ENCODE measurements around the gene SFN.

SFN gene

DNA sequence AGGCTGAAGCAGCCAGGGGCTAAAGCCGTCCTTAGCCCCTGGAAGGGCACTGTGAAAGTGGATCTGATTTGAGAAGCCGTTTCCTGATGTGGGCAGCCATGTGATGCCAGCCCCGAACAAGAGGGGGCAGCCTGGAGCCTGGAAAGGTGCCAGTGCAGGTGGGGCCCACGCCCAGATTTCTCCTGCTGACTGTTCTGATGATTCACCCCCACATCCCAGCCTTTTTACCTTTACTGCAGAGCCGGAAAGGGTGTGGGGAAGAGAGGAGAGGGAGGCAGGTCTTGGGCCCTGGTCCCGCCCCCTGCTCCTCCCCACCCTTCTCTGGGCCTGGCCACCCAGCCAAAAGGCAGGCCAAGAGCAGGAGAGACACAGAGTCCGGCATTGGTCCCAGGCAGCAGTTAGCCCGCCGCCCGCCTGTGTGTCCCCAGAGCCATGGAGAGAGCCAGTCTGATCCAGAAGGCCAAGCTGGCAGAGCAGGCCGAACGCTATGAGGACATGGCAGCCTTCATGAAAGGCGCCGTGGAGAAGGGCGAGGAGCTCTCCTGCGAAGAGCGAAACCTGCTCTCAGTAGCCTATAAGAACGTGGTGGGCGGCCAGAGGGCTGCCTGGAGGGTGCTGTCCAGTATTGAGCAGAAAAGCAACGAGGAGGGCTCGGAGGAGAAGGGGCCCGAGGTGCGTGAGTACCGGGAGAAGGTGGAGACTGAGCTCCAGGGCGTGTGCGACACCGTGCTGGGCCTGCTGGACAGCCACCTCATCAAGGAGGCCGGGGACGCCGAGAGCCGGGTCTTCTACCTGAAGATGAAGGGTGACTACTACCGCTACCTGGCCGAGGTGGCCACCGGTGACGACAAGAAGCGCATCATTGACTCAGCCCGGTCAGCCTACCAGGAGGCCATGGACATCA lies at the start of gene SFN:
SFN (plus strand) TSS at position 369 of the 904 bp plus-strand sequence; CDS start at position 433, 64 bp downstream.
- TF ChIP-seq GATA3 (IDR thresholded peaks at IDR 0.05; ENCODE audit: low read depth, low read length) (no peak), GATA2 (IDR thresholded peaks at IDR 0.05; ENCODE audit: low read depth, low read length) (no peak)

GRCh38 chr1:26814377-26814776 lies 48.6 kb upstream of the SFN start:
- TF ChIP-seq GATA3 (IDR thresholded peaks at IDR 0.05; ENCODE audit: low read depth, low read length) (no peak), GATA2 (IDR thresholded peaks at IDR 0.05; ENCODE audit: low read depth, low read length) (no peak)

DNA sequence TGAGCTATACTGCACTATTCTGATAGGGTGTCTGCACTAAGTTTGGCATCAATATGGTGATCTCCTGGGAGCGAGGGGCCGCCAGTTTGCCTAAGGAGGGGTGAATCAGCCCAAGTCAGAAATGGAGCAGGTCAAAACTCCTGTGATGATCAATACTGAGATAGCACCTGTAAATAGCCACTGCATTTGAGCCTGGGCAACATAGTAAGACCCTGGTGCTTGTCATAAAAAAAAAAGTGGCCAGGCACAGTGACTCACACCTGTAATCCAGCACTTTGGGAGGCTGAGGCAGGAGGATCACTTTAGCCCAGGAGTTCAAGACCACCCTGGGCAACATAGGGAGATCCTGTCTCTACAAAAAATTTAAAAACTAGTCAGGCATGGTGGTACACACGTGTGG lies 48.1 kb upstream of the SFN start:
- TF ChIP-seq GATA3 (IDR thresholded peaks at IDR 0.05; ENCODE audit: low read depth, low read length) (no peak), GATA2 (IDR thresholded peaks at IDR 0.05; ENCODE audit: low read depth, low read length) (no peak)

GRCh38 chr1:26820784-26821269 lies 42.1 kb upstream of the SFN start:
- TF ChIP-seq GATA2 (IDR thresholded peaks at IDR 0.05; ENCODE audit: low read depth, low read length) = no peak
- TF ChIP-seq GATA3 (IDR thresholded peaks at IDR 0.05; ENCODE audit: low read depth, low read length) = no peak

GRCh38 chr1:26822737-26823395 lies 40.1 kb upstream of the SFN start:
- TF ChIP-seq GATA3 (IDR thresholded peaks at IDR 0.05; ENCODE audit: low read depth, low read length) = no peak
- TF ChIP-seq GATA2 (IDR thresholded peaks at IDR 0.05; ENCODE audit: low read depth, low read length) = no peak

- TF ChIP-seq GATA2 (IDR thresholded peaks at IDR 0.05; ENCODE audit: low read depth, low read length) (no peak), GATA3 (IDR thresholded peaks at IDR 0.05; ENCODE audit: low read depth, low read length) (no peak)
These were observed 38.2 kb upstream of the SFN start for GRCh38 chr1:26824731-26825130.

DNA sequence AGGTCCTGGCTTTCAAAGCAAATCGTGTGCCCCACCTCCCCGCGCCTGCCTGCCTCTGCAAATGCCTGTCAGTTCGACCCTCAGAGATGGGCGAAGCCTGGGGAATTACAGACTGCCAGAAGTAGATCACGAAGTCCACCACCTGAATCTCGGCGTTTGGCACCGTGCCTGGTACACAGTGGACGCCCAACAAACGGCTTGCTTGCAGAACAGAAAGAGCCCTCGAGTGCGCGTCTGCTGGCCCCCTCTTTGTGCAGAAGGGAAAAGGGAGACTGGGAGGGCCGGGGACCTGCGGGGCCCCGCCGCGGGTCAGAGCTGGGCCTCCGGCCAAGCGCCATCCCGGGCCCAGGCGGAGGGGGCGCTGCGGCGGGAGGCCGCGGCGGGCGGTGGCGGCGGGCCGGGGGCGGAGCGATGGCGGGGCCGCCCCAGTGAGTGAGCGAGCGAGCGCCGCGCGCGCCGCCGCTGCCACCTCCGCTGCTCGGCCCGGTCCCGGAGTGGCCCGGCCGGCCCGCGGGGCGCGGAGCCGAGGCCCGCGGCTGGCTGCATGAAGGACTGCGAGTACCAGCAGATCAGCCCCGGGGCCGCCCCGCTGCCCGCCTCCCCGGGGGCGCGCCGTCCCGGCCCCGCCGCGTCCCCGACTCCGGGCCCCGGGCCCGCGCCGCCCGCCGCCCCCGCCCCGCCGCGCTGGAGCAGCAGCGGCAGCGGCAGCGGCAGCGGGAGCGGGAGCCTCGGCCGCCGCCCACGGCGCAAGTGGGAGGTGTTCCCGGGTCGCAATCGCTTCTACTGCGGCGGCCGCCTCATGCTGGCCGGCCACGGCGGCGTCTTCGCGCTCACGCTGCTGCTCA lies 36.5 kb upstream of the SFN start, which contains the start of gene ZDHHC18:
ZDHHC18 (plus strand) TSS at position 428 of the 845 bp plus-strand sequence; CDS start at position 545, 117 bp downstream.
- TF ChIP-seq GATA3 (IDR thresholded peaks at IDR 0.05; ENCODE audit: low read depth, low read length) = no peak
- no peak for TF ChIP-seq GATA2 (IDR thresholded peaks at IDR 0.05; ENCODE audit: low read depth, low read length)

DNA sequence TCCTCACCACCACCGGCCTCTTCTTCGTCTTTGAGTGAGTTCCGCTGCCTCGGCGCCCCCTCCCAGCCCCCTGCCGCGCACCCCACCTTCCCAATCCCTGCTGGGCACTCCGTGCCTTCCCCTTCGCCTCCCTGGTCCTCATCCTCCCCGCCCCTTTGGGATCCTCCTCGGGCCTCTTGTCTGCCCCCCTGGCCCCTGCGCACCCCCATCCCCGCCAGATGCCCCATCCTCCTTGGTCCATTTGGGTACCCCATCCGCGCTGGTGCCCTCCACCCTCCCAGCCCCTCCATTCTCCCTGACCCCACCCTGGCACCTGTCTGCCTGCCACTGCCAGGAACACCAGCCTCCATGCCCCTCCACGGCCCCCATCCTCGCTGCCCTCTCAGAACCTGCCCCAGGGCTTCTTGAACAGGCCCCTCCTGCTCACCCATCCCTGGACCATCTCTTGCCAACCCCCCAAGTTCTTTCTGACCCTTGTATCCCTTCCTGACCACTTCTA lies 35.8 kb upstream of the SFN start:
- TF ChIP-seq GATA2 (IDR thresholded peaks at IDR 0.05; ENCODE audit: low read depth, low read length) (no peak), GATA3 (IDR thresholded peaks at IDR 0.05; ENCODE audit: low read depth, low read length) (no peak)

DNA sequence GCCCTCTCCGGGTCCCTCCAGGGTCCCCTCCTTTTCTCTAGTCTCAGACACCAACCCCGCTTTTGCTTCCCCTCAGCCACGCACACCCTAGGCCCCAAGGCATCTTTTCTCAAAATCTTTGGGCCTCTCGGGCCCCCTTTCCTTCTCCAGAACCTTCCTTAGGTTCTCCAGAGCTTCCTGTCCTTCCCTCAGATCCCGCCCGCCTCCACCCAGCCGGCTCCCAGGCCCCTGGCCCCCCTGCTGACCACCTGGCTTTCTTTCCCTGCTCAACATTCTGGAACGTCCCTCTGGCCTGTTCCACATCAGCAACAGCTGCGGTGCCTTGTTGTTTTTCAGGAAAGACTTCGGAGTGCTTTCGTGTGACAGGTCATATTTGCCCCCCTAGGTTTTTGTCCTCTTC lies 35.3 kb upstream of the SFN start:
- TF ChIP-seq GATA2 (IDR thresholded peaks at IDR 0.05; ENCODE audit: low read depth, low read length) (no peak), GATA3 (IDR thresholded peaks at IDR 0.05; ENCODE audit: low read depth, low read length) (no peak)

DNA sequence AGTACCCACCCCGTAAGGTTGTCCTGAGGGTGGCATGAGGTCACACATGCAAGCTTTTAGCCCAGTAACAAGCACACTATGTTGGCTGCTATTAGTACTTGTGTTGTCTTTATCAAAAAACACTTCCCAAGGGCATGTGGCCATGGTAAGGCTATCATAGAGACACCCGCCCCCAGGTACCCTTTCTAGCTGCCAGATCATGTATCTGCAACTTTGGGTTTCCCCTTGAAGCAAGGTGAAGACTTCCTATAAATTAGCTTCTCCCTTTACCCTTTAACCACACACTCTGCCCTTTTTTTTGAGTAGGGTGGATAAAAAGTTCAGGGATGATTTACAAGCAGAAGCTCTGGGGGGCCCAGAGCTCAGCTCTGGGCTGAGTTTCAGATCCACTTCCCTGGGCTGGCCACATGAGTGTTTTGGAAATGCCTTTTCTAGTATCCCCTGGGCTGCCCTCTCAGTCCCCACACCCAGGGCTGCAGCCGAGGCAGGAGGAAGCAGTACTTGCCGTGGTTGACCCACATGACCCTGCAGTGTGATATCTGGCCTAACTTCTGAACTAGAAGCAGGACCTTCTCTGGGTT lies 34.4 kb upstream of the SFN start:
- TF ChIP-seq GATA3 (IDR thresholded peaks at IDR 0.05; ENCODE audit: low read depth, low read length) (no peak), GATA2 (IDR thresholded peaks at IDR 0.05; ENCODE audit: low read depth, low read length) (no peak)

GRCh38 chr1:26829184-26829911 lies 33.6 kb upstream of the SFN start:
- TF ChIP-seq GATA3 (IDR thresholded peaks at IDR 0.05; ENCODE audit: low read depth, low read length) = no peak
- no peak for TF ChIP-seq GATA2 (IDR thresholded peaks at IDR 0.05; ENCODE audit: low read depth, low read length)

DNA sequence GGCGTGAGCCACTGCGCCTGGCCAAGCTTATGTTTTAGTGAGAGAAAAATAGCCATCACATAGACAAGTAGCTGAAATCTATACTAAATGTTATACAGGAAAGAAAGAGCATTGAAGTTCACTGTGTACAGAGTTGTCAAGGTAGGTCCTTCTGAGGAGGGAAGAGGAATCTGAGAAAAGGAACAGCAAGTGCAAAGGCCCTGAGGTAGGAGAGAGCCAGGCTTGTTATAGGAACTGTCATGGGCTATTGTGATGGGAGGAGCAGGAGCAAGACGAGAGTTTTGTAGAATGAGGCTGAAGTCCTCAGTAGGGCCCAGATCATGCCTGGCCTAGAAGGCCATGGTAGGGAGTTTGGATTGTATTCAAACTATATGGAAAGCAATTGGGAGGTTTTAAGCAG lies 31.9 kb upstream of the SFN start:
- TF ChIP-seq GATA2 (IDR thresholded peaks at IDR 0.05; ENCODE audit: low read depth, low read length) (no peak), GATA3 (IDR thresholded peaks at IDR 0.05; ENCODE audit: low read depth, low read length) (no peak)

Data from SH-SY5Y (cell line).